Measurements from ENCODE around the gene NCR3LG1.
"Not testable (repeated sequence)": the region's sequence is repeated elsewhere in the genome, so short reads cannot be mapped to it uniquely, and the experiment has no call there.

NCR3LG1 gene

DNA sequence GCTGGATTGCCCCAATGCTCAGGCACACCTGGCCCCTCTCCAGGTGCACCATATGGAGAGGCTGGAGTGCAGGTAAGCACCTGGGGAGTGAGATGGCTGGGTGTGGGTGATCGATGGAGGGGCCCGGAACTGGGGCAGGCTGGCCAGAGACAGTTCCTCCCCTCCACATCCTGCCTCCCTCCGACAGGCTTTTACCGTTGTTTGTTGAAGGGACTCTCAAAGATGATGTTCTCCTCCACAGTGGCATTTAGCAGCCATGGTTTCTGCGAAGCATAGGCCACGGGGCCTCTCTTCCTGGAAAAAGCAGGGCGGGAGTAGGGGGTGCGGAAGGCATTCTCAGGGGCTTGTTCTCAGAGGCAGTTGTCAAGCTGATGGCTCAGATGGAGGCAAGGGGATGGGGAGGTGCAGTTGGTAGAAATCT is 62.7 kb downstream of the NCR3LG1 start:
- DNase-seq (ENCODE audit: insufficient read length, low spot score) = no peak
- TF ChIP-seq POLR2A (IDR thresholded peaks at IDR 0.05; ENCODE audit: low read depth, low read length) (no peak), POLR2AphosphoS5 (IDR thresholded peaks at IDR 0.05; ENCODE audit: low read depth, low read length) (no peak), PAX5 (IDR thresholded peaks at IDR 0.05; ENCODE audit: insufficient read depth, low read length, severe bottlenecking) (no peak)
- FAIRE-seq = no peak

DNA sequence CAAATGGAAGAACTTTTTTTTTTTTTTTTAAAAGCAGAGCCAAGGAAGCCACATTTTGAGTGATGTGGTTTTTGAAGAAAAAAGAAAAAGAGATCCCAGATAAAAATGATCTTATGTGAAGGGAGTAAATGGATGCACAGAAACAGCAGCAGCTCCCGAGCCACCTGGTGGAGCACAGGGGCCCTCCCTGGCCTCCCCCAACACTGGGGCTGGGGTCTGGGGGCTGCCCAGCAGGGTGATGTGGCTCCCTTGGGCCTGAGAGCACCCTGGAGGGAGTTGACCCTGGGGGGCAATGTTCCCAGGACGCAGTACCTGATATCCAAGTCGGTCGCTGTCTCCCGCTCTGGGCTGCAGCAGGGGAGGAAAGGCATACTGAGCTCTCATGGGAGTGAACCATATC is 63.4 kb downstream of the NCR3LG1 start:
- no peak for DNase-seq (ENCODE audit: insufficient read length, low spot score)
- TF ChIP-seq PAX5 (IDR thresholded peaks at IDR 0.05; ENCODE audit: insufficient read depth, low read length, severe bottlenecking) = no peak
- no peak for TF ChIP-seq POLR2AphosphoS5 (IDR thresholded peaks at IDR 0.05; ENCODE audit: low read depth, low read length)
- TF ChIP-seq TAF1 (IDR thresholded peaks at IDR 0.05; ENCODE audit: low read depth, low read length) = no peak
- no peak for TF ChIP-seq POU2F2 (IDR thresholded peaks at IDR 0.05; ENCODE audit: low read depth, low read length)
- no peak for TF ChIP-seq POLR2A (IDR thresholded peaks at IDR 0.05; ENCODE audit: low read depth, low read length)
- no peak for TF ChIP-seq SPI1 (IDR thresholded peaks at IDR 0.05; ENCODE audit: low read depth, low read length)
- FAIRE-seq = no peak

DNA sequence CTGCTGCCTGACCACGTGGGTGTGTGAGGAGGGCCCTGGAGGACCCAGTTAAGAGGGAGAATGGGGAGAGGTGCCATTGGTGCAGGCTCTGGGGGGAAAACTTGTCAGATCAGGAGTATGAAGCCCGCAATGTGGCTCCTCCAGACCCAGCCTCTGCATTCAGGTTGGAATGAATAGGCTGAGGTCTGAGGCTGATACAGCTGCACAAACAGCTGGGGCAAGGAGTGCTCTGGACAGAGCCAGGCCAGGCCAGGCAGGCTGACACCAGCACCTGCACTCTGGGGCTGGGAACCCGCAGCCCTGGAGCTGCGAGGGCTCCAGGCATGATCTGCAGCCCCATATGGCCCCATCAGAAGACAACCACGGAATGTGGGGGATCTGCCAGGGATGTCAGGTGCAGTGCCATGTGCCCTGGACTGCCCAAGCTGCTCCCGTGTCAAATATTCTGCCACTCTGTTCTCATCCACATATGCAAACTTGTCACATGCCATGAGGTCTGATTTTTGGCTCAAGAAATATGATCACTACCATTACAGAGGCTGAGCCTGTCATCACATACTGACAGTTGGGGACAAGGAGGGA is 64.0 kb downstream of the NCR3LG1 start:
- no peak for DNase-seq (ENCODE audit: insufficient read length, low spot score)
- TF ChIP-seq TAF1 (IDR thresholded peaks at IDR 0.05; ENCODE audit: low read depth, low read length) (no peak), SPI1 (IDR thresholded peaks at IDR 0.05; ENCODE audit: low read depth, low read length) (no peak), POLR2A (IDR thresholded peaks at IDR 0.05; ENCODE audit: low read depth, low read length) (no peak), PAX5 (IDR thresholded peaks at IDR 0.05; ENCODE audit: insufficient read depth, low read length, severe bottlenecking) (no peak), POLR2AphosphoS5 (IDR thresholded peaks at IDR 0.05; ENCODE audit: low read depth, low read length) (no peak), POU2F2 (IDR thresholded peaks at IDR 0.05; ENCODE audit: low read depth, low read length) (no peak)
- no peak for FAIRE-seq

DNA sequence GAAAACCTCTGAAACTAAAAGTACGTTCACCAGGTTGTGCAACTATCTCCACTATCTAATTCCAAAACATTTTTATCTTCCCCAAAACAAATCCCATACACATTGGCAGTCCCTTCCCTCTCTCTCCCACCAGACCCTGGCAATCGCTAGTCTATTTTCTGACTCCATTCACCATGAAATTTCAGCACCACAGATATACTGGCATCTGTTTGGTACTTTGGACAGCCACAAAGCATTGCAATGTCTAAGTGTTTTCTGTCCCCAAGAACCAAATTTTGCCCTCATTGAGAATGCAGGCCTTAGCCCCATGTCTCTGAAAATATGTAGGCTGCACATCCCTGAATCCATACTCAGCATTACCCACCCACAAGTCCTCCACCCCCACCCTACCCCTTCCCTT is 64.9 kb downstream of the NCR3LG1 start:
- FAIRE-seq (no peak), DNase-seq (ENCODE audit: insufficient read length, low spot score) (no peak)
- TF ChIP-seq POLR2A (IDR thresholded peaks at IDR 0.05; ENCODE audit: low read depth, low read length) (no peak), POU2F2 (IDR thresholded peaks at IDR 0.05; ENCODE audit: low read depth, low read length) (no peak), POLR2AphosphoS5 (IDR thresholded peaks at IDR 0.05; ENCODE audit: low read depth, low read length) (no peak), TAF1 (IDR thresholded peaks at IDR 0.05; ENCODE audit: low read depth, low read length) (no peak), PAX5 (IDR thresholded peaks at IDR 0.05; ENCODE audit: insufficient read depth, low read length, severe bottlenecking) (no peak), SPI1 (IDR thresholded peaks at IDR 0.05; ENCODE audit: low read depth, low read length) (no peak)

DNA sequence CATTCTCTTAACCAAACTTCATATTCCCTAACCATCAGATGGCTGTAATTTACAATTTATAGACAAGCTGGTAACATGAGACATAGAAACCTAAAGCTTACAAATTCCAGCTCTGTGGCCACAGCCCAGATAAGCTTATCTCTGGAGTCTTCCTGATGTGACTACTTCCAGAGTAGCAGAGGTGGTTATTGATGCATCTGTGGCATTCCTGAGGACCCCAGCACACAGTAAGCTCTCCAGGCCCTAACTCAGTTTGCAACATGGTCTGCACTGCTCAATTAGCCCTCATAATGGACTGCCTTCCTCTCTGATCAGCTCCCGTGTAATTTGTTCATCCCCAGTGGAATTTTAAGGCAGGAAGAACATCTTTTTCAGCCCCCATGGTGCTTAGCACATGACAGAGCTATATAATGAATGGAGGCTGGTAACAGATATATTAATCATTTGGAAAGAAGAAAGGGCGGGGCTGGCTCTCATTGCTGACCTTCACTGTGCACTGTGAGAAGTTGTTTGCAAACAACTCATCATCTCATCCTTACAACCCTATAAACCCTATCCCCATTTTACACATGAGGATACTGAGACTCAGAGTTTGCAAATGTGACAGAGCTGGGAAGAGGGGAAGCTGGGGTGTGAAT is 67.0 kb downstream of the NCR3LG1 start:
- DNase-seq (ENCODE audit: insufficient read length, low spot score) (no peak), FAIRE-seq (no peak)
- no peak for TF ChIP-seq POLR2AphosphoS5 (IDR thresholded peaks at IDR 0.05; ENCODE audit: low read depth, low read length)
- TF ChIP-seq POU2F2 (IDR thresholded peaks at IDR 0.05; ENCODE audit: low read depth, low read length) = no peak
- TF ChIP-seq PAX5 (IDR thresholded peaks at IDR 0.05; ENCODE audit: insufficient read depth, low read length, severe bottlenecking) = no peak
- no peak for TF ChIP-seq TAF1 (IDR thresholded peaks at IDR 0.05; ENCODE audit: low read depth, low read length)
- TF ChIP-seq POLR2A (IDR thresholded peaks at IDR 0.05; ENCODE audit: low read depth, low read length) = no peak
- no peak for TF ChIP-seq SPI1 (IDR thresholded peaks at IDR 0.05; ENCODE audit: low read depth, low read length)

DNA sequence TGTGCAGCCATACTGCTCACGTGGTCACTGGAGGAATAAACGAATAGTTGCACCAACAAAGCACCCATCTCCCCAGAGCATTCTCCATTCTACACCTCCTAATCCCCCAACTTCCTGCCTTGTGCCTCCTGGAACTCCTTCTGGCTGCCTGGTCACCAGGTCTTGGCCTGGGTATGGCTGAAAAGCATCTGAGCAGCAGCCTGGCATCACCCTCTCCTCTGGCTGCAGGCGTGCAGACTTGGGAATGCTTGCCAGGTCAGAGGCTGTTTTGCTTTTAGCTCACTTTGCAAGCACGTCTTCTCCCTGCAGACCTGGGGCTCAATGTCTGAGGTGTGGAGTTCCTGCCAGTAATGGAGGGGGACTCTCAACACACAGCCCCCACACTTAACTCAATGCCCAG is 70.2 kb downstream of the NCR3LG1 start:
- DNase-seq (ENCODE audit: insufficient read length, low spot score) = no peak
- no peak for FAIRE-seq
- no peak for TF ChIP-seq POLR2AphosphoS5 (IDR thresholded peaks at IDR 0.05; ENCODE audit: low read depth, low read length)
- no peak for TF ChIP-seq POLR2A (IDR thresholded peaks at IDR 0.05; ENCODE audit: low read depth, low read length)
- no peak for TF ChIP-seq PAX5 (IDR thresholded peaks at IDR 0.05; ENCODE audit: insufficient read depth, low read length, severe bottlenecking)
- TF ChIP-seq SPI1 (IDR thresholded peaks at IDR 0.05; ENCODE audit: low read depth, low read length) = no peak
- no peak for TF ChIP-seq TAF1 (IDR thresholded peaks at IDR 0.05; ENCODE audit: low read depth, low read length)
- no peak for TF ChIP-seq POU2F2 (IDR thresholded peaks at IDR 0.05; ENCODE audit: low read depth, low read length)

DNA sequence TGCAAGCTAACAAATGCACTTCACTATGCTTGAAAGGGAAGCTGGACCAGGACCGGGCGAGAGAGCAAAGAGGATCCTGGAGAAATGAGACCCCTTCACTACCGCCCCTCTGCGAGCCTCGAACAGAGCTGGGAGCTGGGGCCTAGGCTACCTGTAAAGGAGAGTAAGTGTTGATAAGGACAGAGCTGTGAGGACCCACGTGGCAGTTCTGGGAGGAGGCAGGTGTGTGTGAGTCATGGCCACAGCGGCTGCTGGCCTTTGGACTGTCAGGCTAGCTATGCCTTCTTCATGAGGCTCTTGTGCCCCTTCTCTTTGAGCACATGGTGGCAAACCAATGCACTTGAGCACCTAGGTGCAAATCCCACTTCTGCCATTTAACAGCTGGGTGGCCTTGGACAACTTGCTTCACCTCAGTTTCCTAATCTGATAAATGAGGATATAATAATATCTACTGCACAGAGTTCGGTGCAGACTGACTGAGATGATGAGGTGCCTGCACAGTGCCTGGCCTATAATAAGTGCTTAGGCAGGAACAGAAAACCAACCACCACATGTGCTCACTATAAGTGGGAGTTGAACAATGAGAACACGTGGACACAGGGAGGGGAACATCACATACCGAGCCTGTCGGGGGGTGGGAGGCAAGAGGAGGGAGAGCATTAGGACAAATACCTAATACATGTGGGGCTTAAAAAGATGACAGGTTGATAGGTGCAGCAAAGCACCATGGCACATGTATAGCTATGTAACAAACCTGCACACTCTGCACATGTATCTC is 72.1 kb downstream of the NCR3LG1 start:
- FAIRE-seq (no peak), DNase-seq (ENCODE audit: insufficient read length, low spot score) (no peak)
- TF ChIP-seq PAX5 (IDR thresholded peaks at IDR 0.05; ENCODE audit: insufficient read depth, low read length, severe bottlenecking) (no peak), SPI1 (IDR thresholded peaks at IDR 0.05; ENCODE audit: low read depth, low read length) (no peak), POLR2AphosphoS5 (IDR thresholded peaks at IDR 0.05; ENCODE audit: low read depth, low read length) (no peak), POLR2A (IDR thresholded peaks at IDR 0.05; ENCODE audit: low read depth, low read length) (no peak), TAF1 (IDR thresholded peaks at IDR 0.05; ENCODE audit: low read depth, low read length) (no peak), POU2F2 (IDR thresholded peaks at IDR 0.05; ENCODE audit: low read depth, low read length) (no peak)

DNA sequence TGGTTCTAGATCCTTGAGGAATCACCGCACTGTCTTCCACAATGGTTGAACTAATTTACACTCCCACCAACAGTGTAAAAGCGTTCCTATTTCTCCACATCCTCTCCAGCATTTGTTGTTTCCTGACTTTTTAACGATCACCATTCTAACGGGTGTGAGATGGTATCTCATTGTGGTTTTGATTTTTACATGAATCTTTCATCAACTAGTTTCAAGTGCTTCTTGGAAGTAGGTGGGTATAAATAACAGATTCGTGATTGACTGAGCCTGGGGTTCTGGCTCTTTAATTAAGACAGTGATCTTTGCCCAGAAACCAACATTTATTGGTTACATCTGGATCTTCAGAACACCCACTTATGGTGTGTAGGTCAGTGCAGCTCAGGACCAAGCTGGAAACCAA is 74.6 kb downstream of the NCR3LG1 start:
- FAIRE-seq; DNase-seq (ENCODE audit: insufficient read length, low spot score): not testable (repeated sequence)

Data from GM12891 (cell line).